WTC11 (cell line): ENCODE data around the gene TNFRSF1B. TPM values are rescaled to one million over a fixed set of nuclear protein-coding genes. Genes with fewer than 3 reads are reported as not detected.

ENCODE experiments used
- ATAC-seq: fragments of 200-7000 bp; cut with Tn5 transposase; 2 replicates; pipeline ENCODE4 v1.10.0; 2021; ENCODE audit warnings: mild to moderate bottlenecking, moderate library complexity
- CTCF ChIA-PET: fragments of 300-600 bp; sonication (Branson Sonifier 250); formaldehyde crosslinking; loops from one replicate; lab custom pipeline; 2021; ENCODE audit warnings: antibody characterized with exemption; lab: Charles Lee
- POLR2A ChIA-PET: fragments of 350-600 bp; sonication (Branson Sonifier 250); formaldehyde crosslinking; loops from one replicate; lab custom pipeline; 2021; ENCODE audit warnings: antibody characterized with exemption; lab: Charles Lee
- DNase-seq: peaks from one replicate; pipeline ENCODE4 v3.0.0; 2021; ENCODE audit warnings: low spot score
- H3K27ac Mint-ChIP-seq: 2 replicates; pipeline ENCODE4 v1.8.0; 2021; ENCODE audit warnings: mixed read lengths
- H3K27me3 Mint-ChIP-seq: 2 replicates; pipeline ENCODE4 v1.8.0; 2021; ENCODE audit warnings: low read depth, mild to moderate bottlenecking, moderate library complexity, mixed read lengths
- H3K36me3 Mint-ChIP-seq: 2 replicates; pipeline ENCODE4 v1.8.0; 2021; ENCODE audit warnings: mixed read lengths
- H3K4me1 Mint-ChIP-seq: 2 replicates; pipeline ENCODE4 v1.8.0; 2022; ENCODE audit warnings: mixed read lengths
- H3K4me3 Mint-ChIP-seq: 2 replicates; pipeline ENCODE4 v1.8.0; 2021; ENCODE audit warnings: mild to moderate bottlenecking, moderate library complexity, mixed read lengths
- H3K9me3 Mint-ChIP-seq: 2 replicates; pipeline ENCODE4 v1.8.0; 2021; ENCODE audit warnings: mixed read lengths
- ELF4 ChIP-seq: sonication (generic); formaldehyde crosslinking; IDR thresholded peaks from 2 replicates; pipeline ENCODE4 v1.8.1; 2022; ENCODE audit warnings: low read depth, mild to moderate bottlenecking, moderate library complexity, missing genetic modification reagents
- FOXK1 ChIP-seq: sonication (generic); formaldehyde crosslinking; IDR thresholded peaks from 2 replicates; pipeline ENCODE4 v1.8.0; 2022; ENCODE audit warnings: mild to moderate bottlenecking, moderate library complexity, missing genetic modification reagents
- FOXP1 ChIP-seq: sonication (generic); formaldehyde crosslinking; IDR thresholded peaks from 2 replicates; pipeline ENCODE4 v1.8.0; 2022; ENCODE audit warnings: missing genetic modification reagents, mild to moderate bottlenecking, moderate library complexity, borderline replicate concordance
- HMGA2 ChIP-seq: fragments of 250-450 bp; sonication (Bioruptor Pico); IDR thresholded peaks from 2 replicates; pipeline ENCODE4 v1.4.0; 2021; ENCODE audit warnings: mild to moderate bottlenecking, moderate library complexity
- KAT7 ChIP-seq: sonication (generic); formaldehyde crosslinking; IDR thresholded peaks from 2 replicates; pipeline ENCODE4 v1.8.1; 2023; ENCODE audit warnings: missing genetic modification reagents, mild to moderate bottlenecking, borderline replicate concordance
- NFATC4 ChIP-seq: fragments of 250-450 bp; sonication (Bioruptor Pico); IDR thresholded peaks from 2 replicates; pipeline ENCODE4 v1.9.0; 2021; ENCODE audit warnings: mild to moderate bottlenecking
- NR1H2 ChIP-seq: sonication (generic); formaldehyde crosslinking; IDR thresholded peaks from 2 replicates; pipeline ENCODE4 v1.9.0; 2021; ENCODE audit warnings: mild to moderate bottlenecking, moderate library complexity, missing genetic modification reagents
- PRRX2 ChIP-seq: fragments of 250-450 bp; sonication (Bioruptor Pico); IDR thresholded peaks from 2 replicates; pipeline ENCODE4 v1.8.0; 2021; ENCODE audit warnings: mild to moderate bottlenecking
- RORB ChIP-seq: fragments of 250-450 bp; sonication (Bioruptor Pico); IDR thresholded peaks from 2 replicates; pipeline ENCODE4 v1.9.0; 2021; ENCODE audit warnings: mild to moderate bottlenecking
- SP1 ChIP-seq: sonication (generic); formaldehyde crosslinking; conservative IDR thresholded peaks from 2 replicates; pipeline ENCODE4 v1.8.1; 2022; ENCODE audit warnings: missing genetic modification reagents
- TEAD1 ChIP-seq: sonication (generic); formaldehyde crosslinking; IDR thresholded peaks from 2 replicates; pipeline ENCODE4 v1.8.0; 2022; ENCODE audit warnings: mild to moderate bottlenecking, missing genetic modification reagents
- TP53 ChIP-seq: sonication (generic); formaldehyde crosslinking; IDR thresholded peaks from 2 replicates; pipeline ENCODE4 v1.8.1; 2023; ENCODE audit warnings: mild to moderate bottlenecking, missing genetic modification reagents
- ZBTB21 ChIP-seq: sonication (generic); formaldehyde crosslinking; IDR thresholded peaks from 2 replicates; pipeline ENCODE4 v1.8.1; 2023; ENCODE audit warnings: mild to moderate bottlenecking, missing genetic modification reagents, borderline replicate concordance
- ZNF121 ChIP-seq: sonication (generic); formaldehyde crosslinking; IDR thresholded peaks from 2 replicates; pipeline ENCODE4 v1.8.0; 2023; ENCODE audit warnings: missing genetic modification reagents
- ZNF263 ChIP-seq: sonication (generic); formaldehyde crosslinking; IDR thresholded peaks from 2 replicates; pipeline ENCODE4 v1.8.1; 2022; ENCODE audit warnings: low read depth, mild to moderate bottlenecking, moderate library complexity, missing genetic modification reagents
- ZNF423 ChIP-seq: fragments of 250-450 bp; sonication (Bioruptor Pico); IDR thresholded peaks from 2 replicates; pipeline ENCODE4 v2.1.2; 2022; ENCODE audit warnings: mild to moderate bottlenecking, moderate library complexity
- total RNA-seq: library from RNA; stranded (reverse); gene quantifications from 3 replicates; pipeline ENCODE4 v1.2.3, GENCODE V29; 2021
- TF ChIP-seq, protein P1 (sequence below): sonication (generic); formaldehyde crosslinking; IDR thresholded peaks from 2 replicates; pipeline ENCODE4 v1.8.1; 2022; ENCODE audit warnings: low read depth, mild to moderate bottlenecking, moderate library complexity, missing genetic modification reagents, borderline replicate concordance
- TF ChIP-seq, protein P2 (sequence below): sonication (generic); formaldehyde crosslinking; IDR thresholded peaks from 2 replicates; pipeline ENCODE4 v1.8.0; 2023; ENCODE audit warnings: missing genetic modification reagents, mild to moderate bottlenecking, borderline replicate concordance
- TF ChIP-seq, protein P3 (sequence below): sonication (generic); formaldehyde crosslinking; IDR thresholded peaks from 2 replicates; pipeline ENCODE4 v1.8.1; 2022; ENCODE audit warnings: mild to moderate bottlenecking, missing genetic modification reagents, moderate library complexity, borderline replicate concordance
- TF ChIP-seq, protein P4 (sequence below): fragments of 250-450 bp; sonication (Bioruptor Pico); IDR thresholded peaks from 2 replicates; pipeline ENCODE4 v2.1.2; 2022; ENCODE audit warnings: mild to moderate bottlenecking, moderate library complexity

TNFRSF1B gene
- total RNA-seq, 1 experiment from 2014 or later, result 2.7 TPM

DNA sequence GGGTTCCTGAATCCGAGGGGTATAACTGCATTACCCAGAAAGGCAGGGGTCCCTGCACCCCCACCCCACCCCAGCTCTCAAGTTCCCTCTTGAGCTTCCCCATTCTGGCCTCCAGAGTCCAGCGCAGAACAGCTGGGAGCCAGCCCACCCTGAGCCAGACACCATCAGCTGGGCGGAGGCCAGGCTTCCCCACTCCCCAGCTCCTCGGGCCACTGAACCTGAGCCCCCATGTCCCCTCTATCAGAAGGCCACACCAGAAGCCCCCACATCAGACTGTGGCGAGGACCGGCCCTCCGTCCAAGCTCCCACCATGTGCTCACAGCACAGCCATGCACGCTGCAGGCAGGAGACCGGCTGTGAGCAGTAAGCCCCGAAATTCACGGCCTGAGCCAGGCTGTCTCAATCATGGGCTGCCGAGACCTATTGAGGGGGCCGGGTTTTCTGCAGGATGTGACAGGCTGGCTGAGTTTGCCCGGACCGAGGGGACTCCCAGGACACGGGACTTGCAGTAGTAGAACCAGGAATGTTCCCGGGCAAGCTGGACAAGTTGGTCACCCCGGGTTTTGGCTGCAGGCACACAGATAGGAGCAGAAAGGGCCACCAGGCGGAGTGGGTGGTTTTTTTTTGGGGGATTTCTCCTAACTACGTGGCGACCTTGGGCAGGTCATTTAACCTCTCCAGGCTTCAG is 25.5 kb upstream of the TNFRSF1B start:
- Mint-ChIP-seq H3K9me3 (no peaks in the 10 kb centered on the region), H3K36me3 (peaks cover 9% of the 10 kb centered on the region; the same call in 1 of the 2 replicates), H3K4me1 (no peaks in the 10 kb centered on the region; the same call in 1 of the 2 replicates), H3K4me3 (no peak overlapping the region), H3K27me3 (no peaks in the 10 kb centered on the region), H3K27ac (no peak overlapping the region)
- CTCF ChIA-PET, result interaction anchor here (1.0 to 3.2 kb wide), 2 partner anchors 16 to 55 kb away, joined by 3 to 20 read pairs; no protein-coding TSS in a partner anchor
- DNase-seq (no peak), ATAC-seq (no peak)
- TF ChIP-seq HMGA2 (CRISPR knock-in tag), result no peak
- no peak for TF ChIP-seq FOXP1 (CRISPR knock-in tag)
- TF ChIP-seq RORB (CRISPR knock-in tag), result no peak
- no peak for TF ChIP-seq KAT7
- no peak for TF ChIP-seq NR1H2 (CRISPR knock-in tag)
- no peak for TF ChIP-seq NFATC4 (CRISPR knock-in tag)
- TF ChIP-seq, protein P1, sequence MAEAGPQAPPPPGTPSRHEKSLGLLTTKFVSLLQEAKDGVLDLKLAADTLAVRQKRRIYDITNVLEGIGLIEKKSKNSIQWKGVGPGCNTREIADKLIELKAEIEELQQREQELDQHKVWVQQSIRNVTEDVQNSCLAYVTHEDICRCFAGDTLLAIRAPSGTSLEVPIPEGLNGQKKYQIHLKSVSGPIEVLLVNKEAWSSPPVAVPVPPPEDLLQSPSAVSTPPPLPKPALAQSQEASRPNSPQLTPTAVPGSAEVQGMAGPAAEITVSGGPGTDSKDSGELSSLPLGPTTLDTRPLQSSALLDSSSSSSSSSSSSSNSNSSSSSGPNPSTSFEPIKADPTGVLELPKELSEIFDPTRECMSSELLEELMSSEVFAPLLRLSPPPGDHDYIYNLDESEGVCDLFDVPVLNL, result no peak
- TF ChIP-seq TEAD1 (CRISPR knock-in tag), result no peak
- TF ChIP-seq, protein P2, sequence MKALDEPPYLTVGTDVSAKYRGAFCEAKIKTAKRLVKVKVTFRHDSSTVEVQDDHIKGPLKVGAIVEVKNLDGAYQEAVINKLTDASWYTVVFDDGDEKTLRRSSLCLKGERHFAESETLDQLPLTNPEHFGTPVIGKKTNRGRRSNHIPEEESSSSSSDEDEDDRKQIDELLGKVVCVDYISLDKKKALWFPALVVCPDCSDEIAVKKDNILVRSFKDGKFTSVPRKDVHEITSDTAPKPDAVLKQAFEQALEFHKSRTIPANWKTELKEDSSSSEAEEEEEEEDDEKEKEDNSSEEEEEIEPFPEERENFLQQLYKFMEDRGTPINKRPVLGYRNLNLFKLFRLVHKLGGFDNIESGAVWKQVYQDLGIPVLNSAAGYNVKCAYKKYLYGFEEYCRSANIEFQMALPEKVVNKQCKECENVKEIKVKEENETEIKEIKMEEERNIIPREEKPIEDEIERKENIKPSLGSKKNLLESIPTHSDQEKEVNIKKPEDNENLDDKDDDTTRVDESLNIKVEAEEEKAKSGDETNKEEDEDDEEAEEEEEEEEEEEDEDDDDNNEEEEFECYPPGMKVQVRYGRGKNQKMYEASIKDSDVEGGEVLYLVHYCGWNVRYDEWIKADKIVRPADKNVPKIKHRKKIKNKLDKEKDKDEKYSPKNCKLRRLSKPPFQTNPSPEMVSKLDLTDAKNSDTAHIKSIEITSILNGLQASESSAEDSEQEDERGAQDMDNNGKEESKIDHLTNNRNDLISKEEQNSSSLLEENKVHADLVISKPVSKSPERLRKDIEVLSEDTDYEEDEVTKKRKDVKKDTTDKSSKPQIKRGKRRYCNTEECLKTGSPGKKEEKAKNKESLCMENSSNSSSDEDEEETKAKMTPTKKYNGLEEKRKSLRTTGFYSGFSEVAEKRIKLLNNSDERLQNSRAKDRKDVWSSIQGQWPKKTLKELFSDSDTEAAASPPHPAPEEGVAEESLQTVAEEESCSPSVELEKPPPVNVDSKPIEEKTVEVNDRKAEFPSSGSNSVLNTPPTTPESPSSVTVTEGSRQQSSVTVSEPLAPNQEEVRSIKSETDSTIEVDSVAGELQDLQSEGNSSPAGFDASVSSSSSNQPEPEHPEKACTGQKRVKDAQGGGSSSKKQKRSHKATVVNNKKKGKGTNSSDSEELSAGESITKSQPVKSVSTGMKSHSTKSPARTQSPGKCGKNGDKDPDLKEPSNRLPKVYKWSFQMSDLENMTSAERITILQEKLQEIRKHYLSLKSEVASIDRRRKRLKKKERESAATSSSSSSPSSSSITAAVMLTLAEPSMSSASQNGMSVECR (CRISPR knock-in tag), result no peak
- no peak for TF ChIP-seq PRRX2 (CRISPR knock-in tag)
- no peak for TF ChIP-seq TP53 (CRISPR knock-in tag)
- no peak for TF ChIP-seq SP1 (CRISPR knock-in tag)
- TF ChIP-seq, protein P3, sequence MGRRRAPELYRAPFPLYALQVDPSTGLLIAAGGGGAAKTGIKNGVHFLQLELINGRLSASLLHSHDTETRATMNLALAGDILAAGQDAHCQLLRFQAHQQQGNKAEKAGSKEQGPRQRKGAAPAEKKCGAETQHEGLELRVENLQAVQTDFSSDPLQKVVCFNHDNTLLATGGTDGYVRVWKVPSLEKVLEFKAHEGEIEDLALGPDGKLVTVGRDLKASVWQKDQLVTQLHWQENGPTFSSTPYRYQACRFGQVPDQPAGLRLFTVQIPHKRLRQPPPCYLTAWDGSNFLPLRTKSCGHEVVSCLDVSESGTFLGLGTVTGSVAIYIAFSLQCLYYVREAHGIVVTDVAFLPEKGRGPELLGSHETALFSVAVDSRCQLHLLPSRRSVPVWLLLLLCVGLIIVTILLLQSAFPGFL (CRISPR knock-in tag), result no peak
- no peak for TF ChIP-seq ZNF121 (CRISPR knock-in tag)
- TF ChIP-seq ZBTB21 (CRISPR knock-in tag), result no peak
- no peak for TF ChIP-seq ZNF423 (CRISPR knock-in tag)
- TF ChIP-seq ELF4, result no peak
- TF ChIP-seq FOXK1 (CRISPR knock-in tag), result no peak
- no peak for TF ChIP-seq ZNF263 (CRISPR knock-in tag)
- TF ChIP-seq, protein P4, sequence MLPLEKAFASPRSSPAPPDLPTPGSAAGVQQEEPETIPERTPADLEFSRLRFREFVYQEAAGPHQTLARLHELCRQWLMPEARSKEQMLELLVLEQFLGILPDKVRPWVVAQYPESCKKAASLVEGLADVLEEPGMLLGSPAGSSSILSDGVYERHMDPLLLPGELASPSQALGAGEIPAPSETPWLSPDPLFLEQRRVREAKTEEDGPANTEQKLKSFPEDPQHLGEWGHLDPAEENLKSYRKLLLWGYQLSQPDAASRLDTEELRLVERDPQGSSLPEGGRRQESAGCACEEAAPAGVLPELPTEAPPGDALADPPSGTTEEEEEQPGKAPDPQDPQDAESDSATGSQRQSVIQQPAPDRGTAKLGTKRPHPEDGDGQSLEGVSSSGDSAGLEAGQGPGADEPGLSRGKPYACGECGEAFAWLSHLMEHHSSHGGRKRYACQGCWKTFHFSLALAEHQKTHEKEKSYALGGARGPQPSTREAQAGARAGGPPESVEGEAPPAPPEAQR (CRISPR knock-in tag), result no peak
- POLR2A ChIA-PET, result no interaction called here
